ENCODE measurements around the gene GSTO2.

- TF ChIP-seq CTCF (conservative IDR thresholded peaks at IDR 0.05; ENCODE audit: low read depth in 2 of 2) (no peak), POLR2AphosphoS5 (IDR thresholded peaks at IDR 0.05; ENCODE audit: low read depth) (no peak), REST (IDR thresholded peaks at IDR 0.05; ENCODE audit: unreplicated experiment) (no peak), ETS1 (IDR thresholded peaks at IDR 0.05) (no peak)
Measured at GRCh38 chr10:104336821-104337467, 68.0 kb downstream of the GSTO2 start.
